ENCODE data around the gene CCDC110. TPM values are rescaled to one million over a fixed set of nuclear protein-coding genes. Genes with fewer than 3 reads are reported as not detected.

Gene CCDC110
- 0.65 and 0.94 TPM in 2 replicates for total RNA-seq

DNA sequence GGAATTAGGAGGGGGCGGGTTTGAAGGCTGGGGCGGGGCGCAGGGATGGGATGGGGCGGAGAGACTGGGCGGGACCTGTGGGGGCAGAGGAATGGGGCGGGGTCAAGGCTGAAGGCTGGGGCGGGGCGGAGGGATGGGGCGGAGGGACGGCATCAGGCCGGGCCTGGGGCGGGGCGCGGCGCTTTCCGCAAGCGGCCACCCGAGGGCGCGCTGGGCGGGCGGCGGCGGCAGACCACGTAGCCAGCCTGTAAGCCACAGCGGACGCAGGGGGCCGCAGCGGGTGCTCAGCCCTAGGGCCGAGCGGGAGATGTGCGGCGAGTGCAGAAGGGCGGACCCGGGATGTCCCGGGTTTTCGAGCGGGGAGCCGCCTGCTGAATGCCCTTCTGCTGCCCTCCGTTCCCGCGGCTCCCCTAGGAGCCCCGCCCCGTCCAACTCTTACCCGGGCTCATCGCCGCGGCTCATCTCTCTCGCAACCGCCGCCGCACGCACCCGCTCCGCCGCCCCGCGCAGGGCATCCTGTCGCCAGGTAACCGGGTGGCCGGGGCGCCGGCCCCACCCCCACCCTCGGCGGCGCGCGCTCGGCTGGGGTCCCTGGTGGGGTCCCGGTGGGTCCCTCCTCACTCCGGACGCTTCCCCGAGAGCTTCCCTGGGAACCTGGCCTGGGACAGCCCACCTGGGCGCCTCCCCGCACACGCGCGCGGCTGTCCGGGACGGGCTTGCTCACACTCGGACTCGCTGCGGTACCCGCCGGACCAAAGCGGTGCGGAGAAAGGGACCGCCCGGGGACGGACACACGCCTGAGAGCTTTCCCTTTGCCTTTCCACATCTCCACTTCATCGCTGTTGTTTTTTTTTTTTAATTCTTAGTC is at the start of gene CCDC110:
TSS of gene CCDC110 (minus strand) at position 499 of the 868 bp plus-strand sequence. CDS start at position 449, 50 bp downstream.

DNA sequence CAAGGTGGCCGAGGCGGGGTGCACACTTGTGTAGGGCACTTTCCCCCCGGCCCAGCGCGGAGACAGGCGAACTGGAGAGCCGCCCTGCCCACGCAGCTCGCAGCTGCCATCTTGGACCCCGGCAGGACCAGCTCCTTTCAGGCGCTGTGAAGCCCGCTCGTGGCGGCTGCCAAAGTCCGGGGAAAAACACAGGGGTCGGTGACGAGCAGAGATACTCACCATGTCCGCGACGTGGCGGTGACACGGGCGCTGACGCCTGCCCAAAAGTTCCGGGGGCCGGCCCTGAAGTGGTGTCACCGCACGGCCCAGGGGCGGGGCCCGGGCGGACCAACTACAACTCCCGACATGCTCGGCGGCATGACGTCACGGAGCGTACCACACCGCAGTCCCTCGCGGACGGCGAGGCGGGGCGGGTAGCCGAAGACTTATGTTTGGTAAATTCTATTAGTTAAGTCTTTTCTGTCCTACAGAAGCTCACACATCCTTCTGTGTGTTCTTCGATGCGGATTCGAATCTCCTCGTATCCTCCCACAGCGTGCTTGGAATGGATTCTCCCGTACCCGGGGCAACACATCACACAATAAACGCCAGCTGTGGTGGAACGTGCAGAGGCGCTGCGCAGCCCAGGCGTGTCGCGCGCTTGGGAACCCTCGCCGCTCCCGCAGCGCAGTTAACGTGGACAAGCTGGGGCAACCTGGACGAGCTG is 45.7 kb downstream of the CCDC110 start, which contains the start of gene UFSP2:
TSS of gene UFSP2 (minus strand) at position 318 of the 706 bp plus-strand sequence. CDS start at position 222, 96 bp downstream.

DNA sequence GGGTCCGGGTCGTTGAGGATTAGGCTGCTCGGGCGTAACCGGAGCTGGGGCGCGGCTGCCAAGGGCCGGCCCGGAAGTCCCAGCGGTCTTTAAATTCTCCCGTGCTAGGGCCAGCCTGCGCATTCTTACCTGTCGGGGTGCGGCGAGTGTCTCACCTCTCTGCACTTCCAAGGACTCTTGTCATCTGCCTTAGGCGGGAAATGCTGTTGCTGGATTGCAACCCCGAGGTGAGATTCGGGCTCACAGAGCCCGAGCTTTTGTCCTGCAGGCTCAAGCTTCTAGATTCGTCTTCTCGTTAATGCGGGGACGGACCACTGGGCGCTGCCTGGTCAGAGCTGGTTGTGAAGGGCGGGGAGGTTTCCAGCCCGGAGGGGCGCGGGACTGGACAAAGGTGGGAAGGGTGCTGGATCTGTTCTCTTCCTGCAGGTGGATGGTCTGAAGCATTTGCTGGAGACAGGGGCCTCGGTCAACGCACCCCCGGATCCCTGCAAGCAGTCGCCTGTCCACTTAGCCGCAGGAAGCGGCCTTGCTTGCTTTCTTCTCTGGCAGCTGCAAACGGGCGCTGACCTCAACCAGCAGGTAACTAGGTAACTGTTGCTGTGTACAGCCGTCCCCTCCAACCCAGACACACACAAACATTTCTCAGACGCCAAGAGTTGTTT is 74.7 kb downstream of the CCDC110 start, which contains the start of gene ANKRD37:
TSS of gene ANKRD37 (plus strand) at position 118 of the 662 bp plus-strand sequence. CDS start at position 201, 83 bp downstream.

DNA sequence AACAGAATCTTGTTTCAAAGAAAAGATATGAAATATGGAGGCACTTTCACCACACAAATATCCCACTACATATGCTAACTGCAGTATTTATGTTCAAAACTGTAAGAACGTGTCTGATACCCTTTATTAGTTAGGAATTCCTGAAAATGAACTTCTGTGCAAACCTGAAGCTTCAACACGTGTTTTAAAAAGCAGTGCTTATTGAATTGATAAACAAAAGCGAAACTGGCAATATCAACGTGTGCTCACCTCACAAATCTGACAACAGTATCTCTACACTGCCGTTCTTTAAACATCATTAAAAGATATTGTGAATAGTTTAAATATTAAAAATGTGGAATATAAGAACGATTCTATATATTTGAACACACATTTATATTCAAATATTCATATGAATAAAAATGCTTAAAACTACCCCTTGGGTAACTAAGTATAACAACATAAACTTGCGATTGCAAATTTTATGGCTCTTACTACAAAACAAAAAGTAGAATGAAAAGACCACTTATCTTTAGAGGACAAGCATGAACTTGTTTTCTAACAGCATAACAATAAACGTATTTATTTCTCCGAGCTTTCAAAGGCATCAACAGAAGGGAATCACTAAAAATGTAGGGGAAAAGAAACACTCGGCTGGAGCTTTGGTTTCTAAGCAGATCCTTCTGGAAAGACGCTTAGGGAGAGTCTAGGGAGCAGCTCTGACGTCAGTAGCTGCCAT is 76.1 kb downstream of the CCDC110 start, which contains the start of gene LRP2BP:
TSS of gene LRP2BP (minus strand) at position 687 of the 718 bp plus-strand sequence. CDS start 17,738 bp downstream, outside the sequence.

Other genes starting within 250 kb of the CCDC110 start
- gene LRP2BP, start 75.8 kb downstream of the CCDC110 start, total RNA-seq: 0.16 and 0.94 TPM in 2 replicates
- gene ANKRD37, start 74.9 kb downstream of the CCDC110 start, total RNA-seq: 1.9 and 8.9 TPM in 2 replicates
- gene UFSP2, start 45.8 kb downstream of the CCDC110 start, total RNA-seq: 33.7 and 41.3 TPM in 2 replicates
- gene PDLIM3, start 63.8 kb upstream of the CCDC110 start, total RNA-seq: 13.0 and 47.0 TPM in 2 replicates